GM19455 (cell line): ENCODE measurements around the gene AARS2.

Experiments used
- ATAC-seq: cut with Tn5 transposase; IDR thresholded peaks from one replicate; pipeline ENCODE4 v1.9.1; 2021; ENCODE audit not compliant: unreplicated experiment

Gene AARS2

DNA sequence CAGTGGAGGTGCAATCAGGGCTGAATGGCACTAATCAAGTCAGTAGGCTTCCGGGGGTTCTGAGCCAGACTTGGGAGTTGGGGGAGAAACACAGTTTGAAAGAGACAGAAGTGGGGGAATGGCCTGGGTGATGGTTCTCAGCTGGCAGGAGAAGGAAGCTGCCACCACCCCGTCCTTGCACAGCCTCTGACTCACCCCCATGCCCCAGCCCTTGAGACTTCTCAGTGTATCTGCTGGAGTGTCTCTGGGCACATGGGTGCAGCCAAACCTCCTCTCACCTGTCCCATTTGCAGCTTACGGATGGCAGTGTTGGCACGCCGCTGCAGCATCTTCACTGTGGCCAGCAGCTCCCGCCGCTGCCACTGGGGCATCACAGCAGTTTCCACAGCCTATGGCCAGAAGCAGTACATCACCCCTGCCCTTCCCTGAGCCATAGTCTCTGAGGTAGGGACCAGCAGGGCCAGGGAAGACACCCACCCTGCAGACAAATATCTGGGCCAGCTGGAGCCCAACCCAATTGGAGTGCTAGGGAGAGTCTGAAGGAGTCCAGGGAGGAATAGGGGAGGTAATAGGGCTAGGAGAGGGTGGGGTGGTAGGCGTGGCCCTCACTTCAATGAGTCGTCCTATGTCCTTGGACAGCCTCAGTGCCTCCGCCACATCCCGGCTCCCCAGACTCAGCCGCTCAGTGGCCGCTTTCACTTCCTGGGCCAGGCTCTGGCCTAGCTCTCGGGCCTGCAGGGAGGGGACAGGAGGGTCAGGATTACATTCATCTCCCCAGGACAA lies 11.2 kb downstream of the AARS2 start:
- ATAC-seq = no peak

DNA sequence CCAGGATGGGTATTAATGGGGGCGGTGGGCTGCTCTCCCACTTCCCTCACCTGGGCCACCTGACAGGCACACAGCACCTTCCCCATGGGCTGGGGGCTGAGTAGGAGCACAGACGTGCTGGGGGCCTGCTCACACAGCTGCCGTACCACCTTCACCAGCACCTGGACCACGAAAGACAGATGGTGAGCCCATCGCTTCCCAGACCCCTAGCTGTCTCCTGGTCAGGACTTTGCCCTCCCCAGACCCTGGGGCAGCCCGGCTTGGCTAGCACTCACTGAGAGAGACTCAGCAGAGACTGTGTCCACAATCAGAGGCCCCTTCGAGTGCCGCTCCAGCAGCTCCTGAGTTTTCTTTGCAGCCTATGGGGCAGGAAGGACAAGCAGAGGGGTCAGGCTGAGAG lies 12.0 kb downstream of the AARS2 start:
- no peak for ATAC-seq

DNA sequence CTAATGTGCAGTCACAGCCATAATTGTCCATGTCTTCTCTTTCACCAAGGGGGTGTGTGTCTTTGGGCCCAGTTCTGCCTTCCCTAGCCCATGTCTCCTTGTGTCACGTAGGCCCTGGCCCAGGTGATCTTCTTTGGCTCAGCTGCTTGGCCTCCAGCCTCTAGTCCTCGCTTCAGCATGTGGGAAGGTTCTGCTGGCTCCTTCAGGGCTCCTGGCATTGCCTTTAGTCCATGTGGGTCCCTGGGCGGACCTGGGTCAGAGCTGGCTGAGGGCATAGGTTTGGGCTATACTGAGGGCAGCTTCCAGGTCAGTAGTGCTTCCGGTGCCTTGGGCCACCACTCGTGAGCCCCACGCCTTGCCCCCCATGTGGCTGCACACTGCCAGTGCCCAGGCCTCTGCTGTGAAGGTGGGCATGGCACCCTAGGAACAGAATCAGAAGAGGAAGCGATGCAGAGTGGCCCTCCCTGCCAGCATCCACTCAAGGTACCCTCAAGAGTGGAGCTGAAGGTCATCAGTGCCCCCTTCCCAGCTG lies 12.8 kb downstream of the AARS2 start:
- ATAC-seq = no peak

DNA sequence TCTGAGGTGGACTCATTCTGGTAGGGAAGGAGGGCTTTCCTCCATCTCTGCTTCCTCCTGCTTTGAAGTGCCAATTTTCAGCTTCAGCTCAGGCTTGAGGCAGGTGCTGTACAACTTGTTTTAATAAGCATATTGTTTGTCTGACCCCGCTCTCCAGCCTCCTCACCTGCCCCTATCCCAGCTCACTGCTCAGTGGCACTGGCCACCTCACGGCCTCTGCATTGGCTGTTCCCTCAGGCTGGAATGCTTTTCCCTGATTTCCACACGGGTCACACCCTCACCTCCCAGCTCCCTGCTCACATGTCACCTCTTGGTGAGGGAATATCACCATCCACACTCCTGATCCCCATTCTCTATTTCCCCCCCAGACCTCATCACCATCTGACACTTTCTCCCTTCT lies 14.3 kb downstream of the AARS2 start:
- ATAC-seq = no peak

DNA sequence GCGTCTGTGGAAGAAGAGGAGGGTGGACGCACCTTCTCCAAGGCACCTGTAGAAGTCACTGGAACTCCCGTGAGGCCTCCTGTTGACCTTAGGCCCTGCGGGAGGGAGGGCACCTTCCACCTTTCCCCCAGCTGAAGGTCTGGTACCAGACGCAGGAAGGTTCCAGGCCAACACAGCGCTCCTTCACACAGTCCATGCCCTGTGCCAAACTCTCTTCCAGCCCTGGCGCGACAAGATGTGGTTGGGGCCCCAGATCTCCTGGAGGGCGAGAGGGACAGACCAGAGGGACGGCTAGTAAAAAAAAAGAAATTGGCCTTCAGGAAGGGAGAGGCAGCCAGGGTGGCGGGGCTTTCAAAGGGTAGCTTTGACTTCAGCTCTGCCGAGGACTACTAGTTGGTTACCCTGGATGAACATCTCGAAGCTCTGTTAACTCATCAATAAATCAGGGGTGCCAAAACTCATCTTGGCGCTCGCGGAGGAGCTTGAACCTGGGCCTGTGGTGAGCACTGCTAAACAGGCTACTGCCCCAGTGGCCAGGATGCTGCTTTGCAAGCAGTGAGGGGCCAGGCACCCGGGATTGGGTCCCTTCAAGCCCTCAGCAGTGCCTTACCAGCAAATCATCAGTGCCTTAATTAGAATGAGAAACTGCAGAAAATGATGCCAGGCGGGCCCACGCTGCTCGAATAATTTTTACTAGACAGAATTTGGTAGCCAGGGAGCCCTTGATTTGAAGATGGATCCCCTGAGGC lies 14.9 kb downstream of the AARS2 start:
- no peak for ATAC-seq

DNA sequence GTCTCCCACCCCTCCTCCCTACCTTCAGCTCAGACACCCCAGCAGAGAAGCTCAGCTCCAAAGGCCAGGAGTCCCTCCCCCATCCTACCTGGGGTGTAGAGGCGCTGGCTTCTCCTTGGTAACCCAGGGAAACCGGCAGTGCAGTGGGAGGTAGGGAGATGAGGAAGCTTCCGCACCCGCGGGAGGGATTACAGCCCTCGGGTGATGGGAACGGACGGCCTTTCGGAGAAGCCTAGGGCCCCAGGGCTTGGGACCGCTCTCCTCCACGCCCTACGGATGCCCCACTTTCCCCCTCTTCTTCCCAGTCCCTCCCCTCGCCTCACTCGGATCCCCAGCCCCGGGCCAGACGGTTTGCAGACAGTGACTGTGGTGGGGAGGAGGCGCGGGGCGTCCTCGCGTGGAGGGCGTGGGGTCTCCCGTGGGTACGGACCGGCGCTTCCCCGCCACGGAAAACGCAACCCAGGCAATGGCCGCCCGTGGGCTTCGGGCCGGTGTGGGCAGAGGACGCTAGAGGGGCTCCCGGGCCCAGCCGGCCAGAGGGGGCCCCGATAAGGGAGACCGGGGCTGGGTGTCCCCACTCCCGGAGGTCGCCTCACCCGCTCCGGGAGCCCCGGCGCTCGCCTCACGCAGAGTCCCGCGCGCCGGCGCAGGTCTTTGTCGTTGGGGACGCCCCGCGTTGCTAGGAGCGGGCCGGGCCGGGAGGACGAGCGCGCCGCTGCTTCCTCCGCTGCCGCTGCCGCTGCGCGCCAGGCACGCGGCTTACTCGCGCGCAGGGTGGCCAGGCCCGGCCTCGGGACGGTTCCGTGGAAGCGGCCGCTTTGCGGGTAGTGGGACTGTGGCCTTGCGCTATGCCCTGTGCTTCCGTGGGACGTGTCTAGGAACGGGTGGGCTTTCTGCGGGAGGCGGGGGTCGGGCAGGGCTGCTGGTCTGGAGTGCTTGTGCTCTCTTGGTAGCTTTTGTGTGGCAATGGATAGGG lies 15.8 kb downstream of the AARS2 start:
- no peak for ATAC-seq

DNA sequence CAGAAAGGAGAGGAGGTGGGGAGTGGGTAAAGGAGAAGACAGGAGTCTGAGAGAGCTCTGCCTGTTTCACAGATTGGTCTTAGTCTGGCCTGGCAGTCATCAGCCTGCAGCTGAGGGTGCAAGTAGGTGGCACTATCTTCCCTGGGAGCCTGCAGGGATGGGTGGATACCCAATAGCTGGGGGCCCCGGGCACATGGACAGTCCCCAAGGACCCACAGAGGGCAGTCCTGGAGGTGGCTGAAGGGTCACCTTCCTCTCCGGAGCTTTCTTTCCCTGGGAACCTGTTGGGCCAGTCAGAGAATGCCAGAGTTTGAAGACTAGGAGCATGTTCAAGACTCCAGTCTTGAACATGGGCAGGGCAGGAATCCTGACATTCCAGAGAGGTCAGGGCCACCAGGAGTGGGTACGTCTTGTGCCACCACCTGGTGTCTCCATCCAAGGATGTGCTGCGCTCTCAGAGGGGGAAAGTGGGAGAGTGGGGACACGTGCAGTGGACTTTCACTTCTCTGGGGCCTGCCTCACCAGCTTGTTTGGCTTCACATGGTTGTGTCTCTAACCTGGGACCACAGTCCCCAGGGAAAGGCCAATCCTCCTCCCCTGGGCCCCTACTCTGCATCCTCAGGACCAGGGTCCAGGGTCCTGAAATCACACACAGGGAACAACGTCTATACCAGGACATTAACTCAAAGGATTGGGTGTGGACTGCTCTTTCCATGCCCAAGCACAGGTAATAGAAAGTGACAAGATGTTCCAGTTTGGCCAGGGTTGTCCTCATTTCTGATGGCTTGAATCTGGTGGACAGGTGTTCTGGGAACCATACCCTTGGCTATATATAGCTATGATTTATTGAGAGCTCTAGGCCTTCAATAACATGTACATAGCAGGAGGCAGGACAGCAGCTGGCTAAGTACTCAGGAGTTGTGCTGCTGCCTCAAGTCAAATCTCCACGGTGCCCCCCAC lies 18.0 kb downstream of the AARS2 start:
- ATAC-seq = no peak

DNA sequence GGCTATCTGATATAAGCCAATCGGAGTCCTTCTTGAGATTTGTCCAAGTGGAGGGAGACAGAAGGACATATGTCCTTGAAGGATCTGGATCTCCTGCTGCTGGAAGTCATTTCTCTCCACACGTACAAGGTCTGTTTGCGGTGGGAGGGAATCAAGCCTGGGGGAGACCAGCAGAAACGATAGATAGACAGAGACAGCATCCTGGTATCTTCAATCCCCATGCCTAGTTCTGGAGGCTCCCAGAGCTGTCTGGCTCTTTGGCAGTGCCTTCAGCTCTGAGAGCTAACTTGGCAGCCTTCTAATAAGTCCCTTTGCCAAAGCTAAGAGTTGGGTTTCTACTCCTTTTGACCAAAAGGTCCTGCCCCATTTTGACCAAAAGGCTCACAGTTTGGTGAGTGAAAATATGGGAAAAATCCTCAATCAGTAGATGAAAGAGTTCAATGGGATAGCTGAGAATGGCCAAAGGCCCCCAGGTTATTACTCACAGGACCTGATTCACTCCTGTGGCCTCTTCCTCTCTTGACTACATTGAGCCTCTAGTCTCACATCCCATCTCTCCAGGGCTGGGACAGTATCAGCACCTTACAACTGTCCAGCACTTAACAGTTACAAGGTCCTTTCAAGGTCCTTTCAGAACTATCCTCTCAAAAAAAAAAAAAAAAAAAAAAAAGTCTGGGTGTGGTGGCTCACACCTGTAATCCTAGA lies 20.3 kb downstream of the AARS2 start:
- no peak for ATAC-seq

DNA sequence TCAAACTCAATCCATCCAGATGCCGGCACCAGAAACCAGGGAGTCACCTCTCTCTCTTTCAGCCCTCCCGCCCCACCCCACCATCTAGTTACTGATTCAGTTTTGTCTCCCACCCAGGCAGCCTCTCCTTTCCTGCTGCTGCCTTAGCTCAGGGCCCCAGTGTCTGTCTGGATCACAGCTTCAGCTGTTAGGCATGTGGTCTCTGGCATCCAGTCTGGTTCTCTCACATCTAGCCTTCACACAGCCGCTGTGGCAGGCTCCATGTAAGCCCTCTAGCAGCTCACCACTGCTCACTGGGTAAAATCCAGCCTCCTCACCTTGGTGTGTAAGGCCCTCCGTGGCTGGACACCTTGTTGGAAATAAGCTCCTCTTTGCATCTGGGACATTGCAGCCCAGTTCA lies 21.3 kb downstream of the AARS2 start:
- no peak for ATAC-seq

DNA sequence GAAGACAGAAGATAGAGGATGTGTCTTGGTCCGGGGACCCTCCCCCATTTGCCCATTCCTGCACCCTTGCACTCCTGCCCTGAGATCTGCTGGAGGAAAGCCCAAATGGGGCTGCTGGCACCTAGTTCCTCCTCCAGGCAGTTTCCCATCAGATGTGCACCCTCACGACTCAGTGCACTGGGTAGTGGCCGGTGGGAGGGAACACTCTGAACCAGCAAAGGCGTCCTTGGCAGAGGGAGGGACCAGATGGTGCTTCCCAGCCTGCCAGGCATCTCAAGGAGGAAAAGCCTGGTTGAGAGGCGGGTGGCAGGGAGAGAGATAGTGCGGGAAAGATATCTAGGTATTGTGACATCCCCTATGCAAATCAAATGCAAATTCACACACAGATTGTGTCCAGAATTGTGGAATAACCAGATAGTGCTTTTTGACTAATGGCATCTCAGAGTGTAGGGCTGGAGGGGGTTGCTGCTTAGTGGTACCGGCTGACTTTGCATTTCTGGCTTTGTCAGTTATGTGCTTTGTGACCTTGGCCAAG lies 23.4 kb downstream of the AARS2 start:
- no peak for ATAC-seq

DNA sequence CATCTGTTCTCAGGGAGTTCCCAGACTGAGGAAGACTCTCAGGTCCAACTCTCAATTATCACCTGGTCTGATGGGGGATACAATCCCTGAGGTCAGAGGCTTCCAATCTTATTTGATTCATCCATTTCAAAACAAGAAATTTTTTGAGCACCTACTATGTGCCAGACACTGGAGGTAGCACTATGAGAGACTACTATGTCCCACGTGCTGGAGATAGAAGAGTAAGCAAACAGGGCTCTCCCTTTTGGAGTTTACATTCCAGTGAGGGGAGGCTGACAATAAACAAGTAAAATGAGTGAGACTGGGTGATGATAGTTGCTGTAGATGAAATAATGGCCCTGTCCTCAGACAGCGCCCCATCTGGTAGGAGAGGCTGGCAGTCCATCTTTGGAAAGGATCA lies 26.4 kb downstream of the AARS2 start:
- no peak for ATAC-seq

DNA sequence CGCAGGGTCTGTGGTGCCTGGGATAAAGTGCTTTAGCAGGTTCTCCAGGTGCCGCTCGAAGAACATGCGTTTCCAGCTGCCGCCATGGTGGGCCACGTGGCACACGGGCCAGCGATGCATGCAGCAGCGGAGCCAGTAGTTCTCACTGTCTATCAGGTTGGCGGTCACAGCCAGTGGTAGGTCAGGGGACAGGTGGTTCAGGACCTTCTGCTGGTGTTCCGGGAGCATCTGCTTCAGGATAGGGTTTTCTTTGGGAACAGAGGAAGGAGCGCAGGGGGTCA lies 26.9 kb downstream of the AARS2 start:
- ATAC-seq = no peak

DNA sequence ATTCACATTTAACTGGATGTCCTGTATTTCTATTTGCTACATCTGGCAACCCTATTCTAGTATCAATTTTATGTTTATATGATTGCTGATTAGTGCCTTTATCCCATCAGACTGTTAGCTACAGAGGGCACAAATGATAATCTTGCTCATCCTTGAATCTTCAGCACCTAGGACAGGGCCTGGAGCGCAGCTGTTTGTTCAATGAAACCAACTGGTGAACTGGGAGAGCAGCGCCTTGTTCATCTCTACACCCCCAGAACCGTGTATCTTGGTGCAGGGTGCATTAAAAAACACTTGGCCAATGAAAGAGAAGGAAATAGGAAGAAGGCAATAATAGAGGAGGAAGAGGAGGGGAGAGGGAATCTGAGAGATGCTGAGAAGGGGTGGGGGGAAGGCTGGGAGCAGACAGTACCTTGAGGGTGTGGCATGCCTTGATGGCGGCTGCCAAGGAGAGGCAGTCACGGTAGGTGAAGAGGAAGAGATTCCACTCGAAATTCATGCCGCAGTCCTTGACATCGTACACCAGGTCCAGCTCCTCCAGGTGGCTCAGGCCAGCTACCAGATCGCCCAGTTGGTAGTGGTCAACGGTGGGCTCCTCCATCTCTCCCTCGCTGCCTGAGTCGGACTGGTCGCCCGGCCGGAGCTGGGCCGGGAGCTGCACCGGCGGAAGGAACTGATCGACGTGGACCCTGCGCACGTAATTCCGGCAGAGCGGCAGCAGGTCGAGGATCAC lies 27.4 kb downstream of the AARS2 start:
- no peak for ATAC-seq

DNA sequence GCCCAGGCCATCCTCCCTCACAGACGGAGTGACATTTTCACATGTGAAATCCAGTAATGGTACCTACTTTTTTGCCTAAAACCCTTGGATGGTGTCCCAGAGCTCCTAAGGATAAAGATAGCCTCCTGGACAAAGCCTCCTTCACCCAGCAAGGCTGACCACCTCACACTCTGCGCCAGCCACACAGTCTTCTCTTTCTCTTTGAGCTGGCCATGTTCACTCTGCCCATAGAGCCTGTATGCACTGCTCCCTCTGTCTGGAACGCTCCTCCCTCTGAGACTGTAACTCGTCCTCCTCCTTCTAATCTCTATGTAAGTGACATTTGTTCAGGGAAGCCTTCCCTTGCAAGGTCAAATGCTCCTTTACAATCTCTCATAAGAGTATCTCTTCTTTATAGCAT lies 28.3 kb downstream of the AARS2 start:
- ATAC-seq = no peak

DNA sequence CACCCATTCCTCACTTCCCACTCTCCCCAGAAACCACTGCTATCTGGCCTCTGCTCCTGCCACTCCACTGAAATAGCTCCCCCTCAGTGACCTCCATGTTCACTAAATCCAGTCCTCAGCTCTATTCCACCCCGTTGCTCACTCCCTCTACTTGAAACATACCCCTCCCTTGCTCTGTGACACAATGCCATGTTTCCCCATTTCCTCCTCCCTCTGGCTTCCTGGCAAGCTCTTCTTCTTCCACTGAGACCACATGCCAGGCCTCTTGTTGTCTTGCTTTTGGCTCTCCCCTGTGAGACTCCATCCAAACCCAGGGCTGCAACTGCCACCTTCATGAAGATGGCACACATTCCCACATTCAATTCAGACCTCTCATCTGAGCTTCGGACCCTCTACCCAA lies 29.0 kb downstream of the AARS2 start:
- no peak for ATAC-seq

DNA sequence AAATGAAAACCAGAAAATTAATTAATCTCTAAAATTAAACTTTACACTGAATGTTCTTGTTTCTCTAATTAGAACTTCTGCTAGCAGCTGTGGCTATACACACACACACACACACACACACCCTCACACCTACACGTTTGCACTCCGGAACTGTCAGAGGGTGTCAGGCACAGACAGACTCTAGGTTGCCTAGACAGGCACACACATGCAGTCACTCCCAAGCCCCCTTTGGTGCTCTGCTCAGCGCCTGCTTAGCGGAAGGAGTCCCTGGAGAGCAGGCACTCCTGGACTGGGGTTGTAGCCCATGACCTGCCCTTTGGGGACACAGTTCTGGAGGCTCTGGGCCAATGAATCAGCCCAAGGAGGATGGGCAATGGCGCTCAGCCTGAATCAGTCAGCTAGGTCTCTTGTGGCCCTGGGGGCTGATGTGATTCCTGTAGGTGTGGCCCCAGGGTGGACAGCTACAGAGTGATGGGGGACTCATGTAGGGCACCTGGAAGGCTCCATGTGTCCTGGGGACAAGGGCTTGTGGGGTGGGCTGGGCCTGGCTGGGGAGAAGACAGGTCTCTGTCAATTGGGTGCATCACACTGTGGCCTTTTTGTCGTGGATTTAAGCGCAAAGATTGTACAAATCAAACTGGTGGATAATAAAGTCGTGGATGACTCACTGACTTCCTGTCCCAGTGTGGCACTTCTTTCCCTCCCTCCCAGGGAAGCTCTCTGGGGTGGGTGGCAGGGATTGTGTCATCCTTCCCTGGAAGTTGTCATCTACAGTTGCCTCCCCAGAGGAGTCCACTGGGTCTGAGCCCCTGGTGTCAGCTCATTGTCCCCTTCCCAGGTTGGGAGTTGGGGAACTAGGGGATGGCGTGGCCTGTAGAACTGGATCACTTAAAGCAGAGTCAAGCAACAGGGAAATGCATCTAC lies 34.1 kb downstream of the AARS2 start:
- no peak for ATAC-seq

DNA sequence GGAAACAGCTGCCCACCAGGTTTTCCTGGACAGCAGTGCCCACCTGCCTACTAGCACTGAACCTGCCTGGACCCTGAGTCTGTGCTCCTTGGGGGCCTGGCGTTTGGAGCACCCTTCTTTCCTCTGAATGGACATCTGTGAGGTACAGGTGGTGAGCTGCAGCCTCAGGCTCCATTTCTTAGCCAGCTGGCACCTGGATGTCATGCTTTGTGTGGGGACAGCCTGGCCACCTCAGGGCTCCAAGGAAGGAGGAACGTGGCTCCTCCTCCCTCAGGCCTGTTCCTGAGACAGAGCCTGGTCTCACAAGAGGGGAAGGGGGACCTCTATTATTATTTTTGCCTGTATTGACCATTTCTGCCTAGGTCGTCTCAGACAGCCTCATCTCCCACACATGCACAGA lies 34.8 kb downstream of the AARS2 start:
- no peak for ATAC-seq

DNA sequence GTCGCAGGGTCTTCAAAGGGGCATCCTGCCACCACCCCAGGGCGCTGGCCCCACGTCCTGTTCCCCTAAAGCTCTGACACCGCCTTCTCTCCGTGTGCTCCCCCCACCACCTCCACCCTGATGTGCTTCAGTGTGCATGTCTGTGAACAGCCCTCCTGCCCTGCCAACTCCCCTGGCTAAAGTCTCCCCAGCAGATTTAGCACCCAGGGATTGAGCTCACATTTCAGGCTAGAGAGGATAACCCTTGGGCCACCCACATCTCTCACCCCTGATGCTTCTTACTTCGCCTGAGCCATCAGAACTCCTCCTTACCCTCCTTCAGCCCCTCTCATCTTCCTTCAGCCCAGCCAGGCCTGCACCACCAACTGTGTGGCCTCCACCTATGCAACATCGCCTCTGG lies 35.4 kb downstream of the AARS2 start:
- no peak for ATAC-seq
